AG04450 (cell line): ENCODE results near the gene CALHM5. TPM values are rescaled to one million over a fixed set of nuclear protein-coding genes. Genes with fewer than 3 reads are reported as not detected.

Experiments used
- CTCF ChIA-PET: fragments of 300-600, 350-600 bp; formaldehyde crosslinking; extraction: SDS; loops from one replicate; lab custom pipeline; 2022; ENCODE audit warnings: antibody characterized with exemption, inconsistent platforms; lab: Charles Lee
- POLR2A ChIA-PET: fragments of 350-600 bp; formaldehyde crosslinking; extraction: SDS; loops from one replicate; lab custom pipeline; 2021; ENCODE audit warnings: antibody characterized with exemption, inconsistent platforms; lab: Yijun Ruan, JAX
- DNase-seq: peaks from one replicate; pipeline ENCODE4 v3.0.0-alpha.2; 2011; ENCODE audit warnings: low read depth, low spot score
- H3K27ac ChIP-seq: one replicate; pipeline ENCODE4 v1.5.1; 2012; ENCODE audit warnings: low read depth, low read length, control low read depth
- H3K27me3 ChIP-seq: one replicate; pipeline ENCODE4 v1.6.0; 2012; ENCODE audit warnings: low read length; ENCODE audit not compliant: control insufficient read depth, insufficient read depth
- H3K4me3 ChIP-seq: 2 replicates; pipeline ENCODE4 v1.5.1; 2011; ENCODE audit warnings: mild to moderate bottlenecking, low read depth, low read length, control low read depth
- H3K9me3 ChIP-seq: 2 replicates; pipeline ENCODE4 v1.5.1; 2012; ENCODE audit warnings: low read length; ENCODE audit not compliant: control insufficient read depth, insufficient read depth
- CTCF ChIP-seq: IDR thresholded peaks from 2 replicates; pipeline ENCODE4 v1.5.1; 2011; ENCODE audit warnings: low read depth, low read length, control low read depth, inconsistent platforms
- polyA plus RNA-seq: library from polyadenylated mRNA; depleted of rRNA; stranded (reverse); fragments of >200 nt; gene quantifications from 2 replicates; pipeline ENCODE4 v1.2.3, GENCODE V29; 2011

CALHM5 gene
- polyA plus RNA-seq, 1 experiment, result 7.7 TPM

- POLR2A ChIA-PET, result no interaction called here
- no peak for TF ChIP-seq CTCF
- H3K9me3 ChIP-seq, result no peaks in the 10 kb centered on the region
Measured at GRCh38 chr6:116553451-116553850, 42.0 kb downstream of the CALHM5 start, which contains the start of gene CALHM4. Gene CALHM4, plus strand, starts transcription at chr6:116553751. Its CDS starts 43 bp downstream, at chr6:116553794.

GRCh38 chr6:116556065-116556464, 44.6 kb downstream of the CALHM5 start:
- ChIA-PET CTCF (interaction anchor here (1.3 to 8.7 kb wide), 5 partner anchors 24 to 339 kb away, joined by 4 to 160 read pairs (median 10); partner anchors contain the start of gene CALHM5), POLR2A (interaction anchor here (0.8 kb wide), 1 partner anchor 15 kb away, joined by 3 read pairs; the partner anchor contains the start of gene RWDD1)
- no peak overlapping the region for H3K4me3 ChIP-seq
- no peaks in the 10 kb centered on the region for H3K27me3 ChIP-seq
- TF ChIP-seq CTCF, result no peak
- H3K27ac ChIP-seq, result peak overlapping the region; percentile 49
- DNase-seq, result no peak
- no peaks in the 10 kb centered on the region for H3K9me3 ChIP-seq

More at GRCh38 chr6:116553451-116553850, 42.0 kb downstream of the CALHM5 start, which contains the start of gene CALHM4:
- Histone ChIP-seq H3K27me3 (no peaks in the 10 kb centered on the region), H3K27ac (no peak within 1 kb of the TSS), H3K4me3 (no peak within 1 kb of the TSS)
- no peak for DNase-seq
- CTCF ChIA-PET, result interaction anchor here (0.5 to 8.7 kb wide), 7 partner anchors 12 to 284 kb away, joined by 3 to 160 read pairs (median 4); partner anchors contain the start of gene RWDD1

GRCh38 chr6:116556814-116557415, 45.5 kb downstream of the CALHM5 start:
- DNase-seq, result no peak
- ChIA-PET CTCF (interaction anchor here (1.1 to 8.7 kb wide), 3 partner anchors 112 to 339 kb away, joined by 4 to 160 read pairs (median 52); no protein-coding TSS in a partner anchor), POLR2A (interaction anchor here (0.8 to 1.8 kb wide), 2 partner anchors 14 kb away, joined by 3 to 4 read pairs; partner anchors contain the start of gene RWDD1)
- no peak overlapping the region for H3K27ac ChIP-seq
- no peak overlapping the region for H3K4me3 ChIP-seq
- H3K9me3 ChIP-seq, result no peaks in the 10 kb centered on the region
- no peak for TF ChIP-seq CTCF
- H3K27me3 ChIP-seq, result no peaks in the 10 kb centered on the region

GRCh38 chr6:116557893-116558292, 46.5 kb downstream of the CALHM5 start:
- no peak overlapping the region for H3K4me3 ChIP-seq
- CTCF ChIA-PET, result interaction anchor here (1.1 to 8.7 kb wide), 6 partner anchors 24 to 340 kb away, joined by 4 to 160 read pairs (median 34); partner anchors contain the start of gene CALHM5
- peak; percentile 88 for DNase-seq
- TF ChIP-seq CTCF, result no peak
- H3K27ac ChIP-seq, result no peak overlapping the region
- POLR2A ChIA-PET, result interaction anchor here (1.0 to 1.8 kb wide), 3 partner anchors 14 to 278 kb away, joined by 3 to 5 read pairs (median 4); partner anchors contain the start of genes RWDD1 and TSPYL1
- H3K27me3 ChIP-seq, result no peaks in the 10 kb centered on the region
- no peaks in the 10 kb centered on the region for H3K9me3 ChIP-seq

- ChIA-PET POLR2A (no interaction called here), CTCF (interaction anchor here (1.1 to 8.7 kb wide), 28 partner anchors 9 to 343 kb away, joined by 3 to 160 read pairs (median 7); partner anchors contain the start of genes CALHM5, DSE, RWDD1 and TRAPPC3L)
- H3K4me3 ChIP-seq, result no peak overlapping the region
- no peaks in the 10 kb centered on the region for H3K27me3 ChIP-seq
- no peaks in the 10 kb centered on the region for H3K9me3 ChIP-seq
- no peak overlapping the region for H3K27ac ChIP-seq
- no peak for DNase-seq
- TF ChIP-seq CTCF, result no peak
Measured at GRCh38 chr6:116560130-116560529, 48.7 kb downstream of the CALHM5 start.
